Testis (tissue), 2 donors: ENCODE data around the gene FOXK1.

Experiments
- CTCF ChIP-seq, 3 experiments: fragments of 450-650 bp in 2 of 3; fragments of 200-600 bp in 1 of 3; sonication (generic) in 1 of 3; IDR thresholded peaks; one replicate each; pipeline ENCODE4 v1.5.1; 2016 to 2019; ENCODE audit warnings: antibody characterized with exemption in 3 of 3, mild to moderate bottlenecking in 2 of 3, moderate library complexity in 1 of 3
- POLR2A ChIP-seq: fragments of 450-650 bp; IDR thresholded peaks from one replicate; pipeline ENCODE4 v1.6.1; 2017; ENCODE audit warnings: antibody characterized with exemption, mild to moderate bottlenecking, moderate library complexity

- no peak for TF ChIP-seq CTCF (IDR thresholded peaks at IDR 0.05)
- no peak for TF ChIP-seq POLR2A
These were observed 21.4 kb downstream of the FOXK1 start for GRCh38 chr7:4703532-4703931.
